Stimulated activated CD4-positive, alpha-beta T cell treated with anti-CD3 and anti-CD28 coated beads, Interleukin-2, amount 100 ng/mL, for 48 hours (primary cell): ENCODE results near the gene RABGAP1L.
"Not testable (repeated sequence)": the region's sequence is repeated elsewhere in the genome, so short reads cannot be mapped to it uniquely, and the experiment has no call there.

Experiments
- DNase-seq, 2 donors: peaks; one replicate each; pipeline ENCODE4 v3.0.0-alpha.2; 2020

Gene RABGAP1L

GRCh38 chr1:174689524-174689923 lies 530.2 kb downstream of the RABGAP1L start:
- no peak for DNase-seq

GRCh38 chr1:174690266-174690665 lies 530.9 kb downstream of the RABGAP1L start:
- no peak for DNase-seq

- DNase-seq: no peak
Observed at GRCh38 chr1:174692313-174692712, 533.0 kb downstream of the RABGAP1L start.

GRCh38 chr1:174693085-174693484 lies 533.8 kb downstream of the RABGAP1L start:
- DNase-seq: no peak

- not testable (repeated sequence) for DNase-seq
Observed at GRCh38 chr1:174693539-174693938, 534.2 kb downstream of the RABGAP1L start.

GRCh38 chr1:174696026-174696821 lies 536.9 kb downstream of the RABGAP1L start:
- no peak for DNase-seq

GRCh38 chr1:174700314-174700713 lies 541.0 kb downstream of the RABGAP1L start:
- DNase-seq: no peak

GRCh38 chr1:174700775-174701174 lies 541.5 kb downstream of the RABGAP1L start:
- no peak for DNase-seq

GRCh38 chr1:174701565-174701964 lies 542.2 kb downstream of the RABGAP1L start:
- no peak for DNase-seq

GRCh38 chr1:174702011-174702410 lies 542.7 kb downstream of the RABGAP1L start:
- DNase-seq: no peak

GRCh38 chr1:174703309-174703708 lies 544.0 kb downstream of the RABGAP1L start:
- DNase-seq: no peak

GRCh38 chr1:174704300-174704699 lies 545.0 kb downstream of the RABGAP1L start:
- DNase-seq: no peak

GRCh38 chr1:174710868-174711845 lies 551.8 kb downstream of the RABGAP1L start:
- no peak for DNase-seq

- DNase-seq: not testable (repeated sequence)
Observed at GRCh38 chr1:174711848-174712247, 552.5 kb downstream of the RABGAP1L start.

GRCh38 chr1:174712541-174712940 lies 553.2 kb downstream of the RABGAP1L start:
- DNase-seq: no peak

GRCh38 chr1:174713796-174714195 lies 554.5 kb downstream of the RABGAP1L start:
- no peak for DNase-seq

- no peak for DNase-seq
Observed at GRCh38 chr1:174719194-174719593, 559.9 kb downstream of the RABGAP1L start.

GRCh38 chr1:174720618-174721017 lies 561.3 kb downstream of the RABGAP1L start:
- DNase-seq: no peak

- DNase-seq: no peak
Observed at GRCh38 chr1:174721246-174721645, 561.9 kb downstream of the RABGAP1L start.

GRCh38 chr1:174723816-174724215 lies 564.5 kb downstream of the RABGAP1L start:
- no peak for DNase-seq

- DNase-seq: no peak
Observed at GRCh38 chr1:174724219-174724618, 564.9 kb downstream of the RABGAP1L start.

GRCh38 chr1:174726167-174726879 lies 567.0 kb downstream of the RABGAP1L start:
- no peak for DNase-seq
